ENCODE results near the gene POLN. TPM values are rescaled to one million over a fixed set of nuclear protein-coding genes. Genes with fewer than 3 reads are reported as not detected.

The POLN gene
- total and polyA plus RNA-seq, 2 donors: 1.1 to 2.9 TPM

DNA sequence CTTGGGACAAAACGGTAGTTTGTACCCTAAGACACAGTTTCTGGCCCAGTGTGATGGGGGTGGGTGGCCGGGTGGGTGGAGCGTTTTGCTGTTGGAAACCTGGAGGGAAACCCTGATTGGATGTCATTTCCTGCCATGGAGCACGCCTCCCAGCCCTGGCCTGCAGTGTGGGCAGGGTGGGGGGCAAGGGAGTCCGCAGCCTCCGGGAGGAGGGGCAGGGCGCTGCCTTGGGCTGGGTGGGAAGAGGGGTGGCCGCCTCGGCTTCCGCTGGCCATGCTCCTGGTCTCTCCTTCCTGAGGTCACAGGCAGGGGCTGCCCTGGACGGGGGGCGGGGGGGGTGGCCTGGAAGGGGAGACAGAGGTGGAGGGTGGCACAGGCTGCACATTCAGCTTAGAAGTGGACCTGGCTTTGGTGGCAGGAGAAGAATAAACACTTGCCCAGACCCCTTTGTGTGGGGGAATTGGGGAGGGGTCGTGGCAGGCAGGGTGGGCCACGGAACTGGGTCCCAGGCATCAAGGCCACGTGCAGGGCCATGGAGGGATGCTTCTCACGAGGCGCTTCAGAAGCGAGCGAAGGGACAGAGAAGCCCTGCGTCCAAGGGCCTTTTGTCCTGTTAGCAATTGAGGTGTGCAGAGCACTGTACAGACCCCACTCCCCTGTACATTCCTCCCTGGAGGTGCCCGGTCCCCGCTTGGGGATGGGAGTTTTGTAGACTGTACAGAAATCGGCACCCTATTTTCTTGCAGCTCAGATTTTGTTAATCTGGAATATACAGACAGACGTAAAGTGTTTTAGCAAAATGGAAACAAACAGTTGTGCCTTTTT lies 176.6 kb downstream of the POLN start:
- H3K36me3 ChIP-seq (ENCODE audit: control insufficient read depth in 2 of 2, insufficient read depth in 2 of 2, low read length in 1 of 2): no peaks in the 10 kb centered on the region
- DNase-seq (ENCODE audit: low read depth in 6 of 9, low spot score in 9 of 9): no peak
- WGBS: 95% methylated on average over 24 of the region's 24 CpGs

DNA sequence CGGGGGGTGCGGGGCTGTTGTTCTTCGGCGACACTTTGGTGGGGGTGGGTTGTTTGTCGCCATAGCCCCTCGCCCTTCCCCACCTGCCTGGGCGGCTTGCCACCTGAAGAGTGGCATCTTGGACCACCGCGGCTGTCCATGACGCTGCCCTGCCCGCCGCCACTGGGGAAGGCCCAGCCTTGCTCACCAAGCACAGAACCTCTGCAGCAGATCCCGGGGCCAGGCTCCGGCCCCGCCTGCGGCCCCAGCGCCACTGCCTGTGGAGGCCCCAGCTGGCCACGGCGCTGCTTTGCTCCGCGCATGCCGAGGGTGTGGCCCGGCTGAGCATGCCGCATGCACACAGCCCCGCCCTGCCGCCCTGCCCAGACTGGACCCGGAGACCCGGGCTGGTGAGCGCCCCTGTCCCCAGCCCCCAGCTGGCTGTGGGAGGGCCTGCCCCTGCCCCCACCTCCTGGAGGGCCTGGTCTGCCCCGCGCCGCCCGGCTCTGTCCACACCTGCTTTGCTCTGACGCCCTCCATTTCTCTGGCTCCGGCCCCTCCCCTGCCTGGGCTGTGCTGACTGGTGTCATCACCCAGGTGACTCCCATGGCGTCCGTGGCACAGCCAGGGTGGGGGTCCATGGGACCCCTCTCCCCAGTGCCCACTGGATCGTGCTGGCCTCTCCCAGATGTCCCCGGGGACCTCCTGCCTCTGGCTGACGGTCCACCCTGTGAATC lies 177.5 kb downstream of the POLN start:
- no peaks in the 10 kb centered on the region for H3K9me3 ChIP-seq (ENCODE audit: control insufficient read depth in 2 of 2, insufficient read depth in 1 of 2, low read length in 1 of 2)
- no peaks in the 10 kb centered on the region for H3K4me1 ChIP-seq (ENCODE audit: control insufficient read depth in 2 of 2, insufficient read depth in 2 of 2, low read length in 2 of 2)
- H3K36me3 ChIP-seq (ENCODE audit: control insufficient read depth in 2 of 2, insufficient read depth in 2 of 2, low read length in 1 of 2): no peaks in the 10 kb centered on the region
- peaks cover 25 to 47% of the 10 kb centered on the region in 2 donors for H3K27me3 ChIP-seq (ENCODE audit: control insufficient read depth in 2 of 2, insufficient read depth in 1 of 2, low read length in 1 of 2)
- H3K27ac ChIP-seq (ENCODE audit: low read depth in 1 of 2, low read length in 1 of 2): no peak overlapping the region
- no peak for DNase-seq (ENCODE audit: low read depth in 6 of 9, low spot score in 9 of 9)
- H3K4me3 ChIP-seq (ENCODE audit: low read length in 2 of 2): no peak overlapping the region
- WGBS: 96% methylated on average over 40 of the region's 40 CpGs

More for the DNA sequence above, 176.6 kb downstream of the POLN start:
- Histone ChIP-seq H3K4me1 (ENCODE audit: control insufficient read depth in 2 of 2, insufficient read depth in 2 of 2, low read length in 2 of 2) (no peaks in the 10 kb centered on the region), H3K9me3 (ENCODE audit: control insufficient read depth in 2 of 2, insufficient read depth in 1 of 2, low read length in 1 of 2) (no peaks in the 10 kb centered on the region), H3K27me3 (ENCODE audit: control insufficient read depth in 2 of 2, insufficient read depth in 1 of 2, low read length in 1 of 2) (peaks cover 17 to 45% of the 10 kb centered on the region in 2 donors), H3K4me3 (ENCODE audit: low read length in 2 of 2) (no peak overlapping the region), H3K27ac (ENCODE audit: low read depth in 1 of 2, low read length in 1 of 2) (no peak overlapping the region)

DNA sequence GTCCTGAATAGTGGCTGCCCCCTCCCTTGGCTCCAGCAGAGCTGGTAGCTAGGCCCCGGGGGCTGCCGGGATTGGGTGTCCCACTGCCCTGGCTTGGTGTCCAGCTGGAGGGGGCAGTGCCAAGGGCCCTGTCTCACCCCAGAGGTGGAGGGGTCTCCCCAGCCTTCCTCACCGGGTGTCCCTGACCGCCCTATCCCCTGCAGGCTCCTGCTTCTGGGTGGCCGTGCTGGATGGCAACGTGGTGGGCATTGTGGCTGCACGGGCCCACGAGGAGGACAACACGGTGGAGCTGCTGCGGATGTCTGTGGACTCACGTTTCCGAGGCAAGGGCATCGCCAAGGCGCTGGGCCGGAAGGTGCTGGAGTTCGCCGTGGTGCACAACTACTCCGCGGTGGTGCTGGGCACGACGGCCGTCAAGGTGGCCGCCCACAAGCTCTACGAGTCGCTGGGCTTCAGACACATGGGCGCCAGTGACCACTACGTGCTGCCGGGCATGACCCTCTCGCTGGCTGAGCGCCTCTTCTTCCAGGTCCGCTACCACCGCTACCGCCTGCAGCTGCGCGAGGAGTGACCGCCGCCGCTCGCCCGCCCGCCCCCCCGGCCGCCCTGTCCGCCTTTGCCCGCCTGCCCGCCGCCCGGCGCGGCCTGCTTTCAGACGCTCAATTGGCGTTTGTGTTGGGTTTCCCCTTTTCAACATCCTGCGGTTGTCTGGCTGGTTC lies 178.2 kb downstream of the POLN start:
- WGBS: 95% methylated on average over 53 of the region's 53 CpGs
- no peaks in the 10 kb centered on the region for H3K4me1 ChIP-seq (ENCODE audit: control insufficient read depth in 2 of 2, insufficient read depth in 2 of 2, low read length in 2 of 2)
- no peaks in the 10 kb centered on the region for H3K36me3 ChIP-seq (ENCODE audit: control insufficient read depth in 2 of 2, insufficient read depth in 2 of 2, low read length in 1 of 2)
- no peak for DNase-seq (ENCODE audit: low read depth in 6 of 9, low spot score in 9 of 9)
- H3K9me3 ChIP-seq (ENCODE audit: control insufficient read depth in 2 of 2, insufficient read depth in 1 of 2, low read length in 1 of 2): no peaks in the 10 kb centered on the region
- H3K27me3 ChIP-seq (ENCODE audit: control insufficient read depth in 2 of 2, insufficient read depth in 1 of 2, low read length in 1 of 2): peaks cover 32 to 49% of the 10 kb centered on the region in 2 donors
- H3K4me3 ChIP-seq (ENCODE audit: low read length in 2 of 2): no peak overlapping the region
- no peak overlapping the region for H3K27ac ChIP-seq (ENCODE audit: low read depth in 1 of 2, low read length in 1 of 2)

DNA sequence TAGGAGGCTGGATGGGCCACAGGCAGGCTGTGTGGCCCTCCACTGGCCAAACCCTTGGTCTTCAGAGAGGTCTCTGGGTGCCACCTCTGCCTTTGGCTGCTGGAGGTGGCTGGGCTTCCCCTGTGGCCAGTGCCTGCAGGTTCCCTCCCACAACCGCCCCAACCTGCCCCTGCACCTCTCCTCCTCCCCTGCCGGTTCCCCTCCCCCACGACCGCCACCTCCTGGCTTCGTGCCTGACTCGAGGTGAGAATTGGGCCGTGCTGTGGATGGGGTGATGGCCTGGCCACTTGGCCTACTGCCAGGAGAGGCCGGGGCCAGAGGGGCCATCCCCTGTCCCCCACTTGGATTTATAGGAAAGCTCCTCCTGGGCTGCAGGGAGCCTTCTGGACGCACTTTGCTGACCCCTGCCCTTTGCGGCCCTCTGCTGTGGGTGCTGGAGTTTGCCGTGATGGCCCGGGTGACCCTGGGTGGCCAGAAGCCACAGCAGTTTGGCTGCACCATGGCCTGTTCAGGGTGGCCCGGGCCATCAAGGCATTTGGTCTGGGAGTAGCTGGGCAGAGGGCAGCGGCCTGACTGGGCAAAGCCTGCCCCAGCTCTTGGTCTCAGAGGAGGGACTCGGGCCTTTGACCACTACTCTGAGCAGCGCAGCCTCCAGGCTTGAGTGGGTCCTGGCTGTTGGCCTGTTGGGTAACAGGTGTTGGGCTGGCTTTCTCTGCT lies 179.0 kb downstream of the POLN start:
- 92% methylated on average over 16 of the region's 16 CpGs for WGBS
- Histone ChIP-seq H3K36me3 (ENCODE audit: control insufficient read depth in 2 of 2, insufficient read depth in 2 of 2, low read length in 1 of 2) (no peaks in the 10 kb centered on the region), H3K27ac (ENCODE audit: low read depth in 1 of 2, low read length in 1 of 2) (no peak overlapping the region), H3K9me3 (ENCODE audit: control insufficient read depth in 2 of 2, insufficient read depth in 1 of 2, low read length in 1 of 2) (no peaks in the 10 kb centered on the region), H3K4me3 (ENCODE audit: low read length in 2 of 2) (no peak overlapping the region), H3K4me1 (ENCODE audit: control insufficient read depth in 2 of 2, insufficient read depth in 2 of 2, low read length in 2 of 2) (peaks cover 3% of the 10 kb centered on the region in 2 donors), H3K27me3 (ENCODE audit: control insufficient read depth in 2 of 2, insufficient read depth in 1 of 2, low read length in 1 of 2) (peaks cover 39 to 56% of the 10 kb centered on the region in 2 donors)
- DNase-seq (ENCODE audit: low read depth in 6 of 9, low spot score in 9 of 9): no peak

DNA sequence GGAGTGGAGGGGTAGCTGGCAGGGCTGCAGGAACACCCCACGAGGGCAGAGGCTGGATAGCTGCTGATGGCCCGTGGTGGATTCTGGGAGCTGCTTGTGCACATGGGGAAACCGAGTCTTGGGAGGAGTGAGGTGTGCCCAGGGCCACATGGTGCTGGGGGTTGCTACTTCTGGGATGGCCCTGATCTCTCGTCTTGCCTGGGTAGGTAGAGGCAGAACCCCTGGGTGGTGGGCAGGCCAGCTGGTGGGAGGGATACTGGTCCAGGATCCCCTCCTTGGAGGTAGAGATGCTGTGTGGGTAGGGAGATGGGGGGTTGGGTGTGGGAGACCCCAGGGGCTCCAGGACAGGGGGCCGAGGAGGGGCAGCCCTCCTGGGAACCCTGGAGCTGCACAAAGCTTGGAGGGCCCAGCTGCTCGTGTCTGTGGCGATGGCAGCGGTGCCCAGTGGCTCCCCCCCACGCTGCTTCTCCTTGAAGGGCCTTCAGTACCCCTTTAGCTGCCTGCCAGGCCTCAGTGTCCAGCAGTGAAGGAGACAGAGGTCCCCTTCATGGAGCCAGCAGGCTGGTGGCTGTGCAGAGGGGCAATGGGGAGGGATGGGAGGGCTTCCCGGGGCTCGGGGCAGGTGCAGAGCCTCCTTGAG lies 179.6 kb downstream of the POLN start:
- Histone ChIP-seq H3K4me3 (ENCODE audit: low read length in 2 of 2) (no peak overlapping the region), H3K4me1 (ENCODE audit: control insufficient read depth in 2 of 2, insufficient read depth in 2 of 2, low read length in 2 of 2) (peaks cover 3% of the 10 kb centered on the region in 2 donors), H3K27me3 (ENCODE audit: control insufficient read depth in 2 of 2, insufficient read depth in 1 of 2, low read length in 1 of 2) (peaks cover 46 to 57% of the 10 kb centered on the region in 2 donors), H3K27ac (ENCODE audit: low read depth in 1 of 2, low read length in 1 of 2) (no peak overlapping the region), H3K9me3 (ENCODE audit: control insufficient read depth in 2 of 2, insufficient read depth in 1 of 2, low read length in 1 of 2) (no peaks in the 10 kb centered on the region), H3K36me3 (ENCODE audit: control insufficient read depth in 2 of 2, insufficient read depth in 2 of 2, low read length in 1 of 2) (no peaks in the 10 kb centered on the region)
- no peak for DNase-seq (ENCODE audit: low read depth in 6 of 9, low spot score in 9 of 9)
- WGBS: 96% methylated on average over 11 of the region's 11 CpGs

DNA sequence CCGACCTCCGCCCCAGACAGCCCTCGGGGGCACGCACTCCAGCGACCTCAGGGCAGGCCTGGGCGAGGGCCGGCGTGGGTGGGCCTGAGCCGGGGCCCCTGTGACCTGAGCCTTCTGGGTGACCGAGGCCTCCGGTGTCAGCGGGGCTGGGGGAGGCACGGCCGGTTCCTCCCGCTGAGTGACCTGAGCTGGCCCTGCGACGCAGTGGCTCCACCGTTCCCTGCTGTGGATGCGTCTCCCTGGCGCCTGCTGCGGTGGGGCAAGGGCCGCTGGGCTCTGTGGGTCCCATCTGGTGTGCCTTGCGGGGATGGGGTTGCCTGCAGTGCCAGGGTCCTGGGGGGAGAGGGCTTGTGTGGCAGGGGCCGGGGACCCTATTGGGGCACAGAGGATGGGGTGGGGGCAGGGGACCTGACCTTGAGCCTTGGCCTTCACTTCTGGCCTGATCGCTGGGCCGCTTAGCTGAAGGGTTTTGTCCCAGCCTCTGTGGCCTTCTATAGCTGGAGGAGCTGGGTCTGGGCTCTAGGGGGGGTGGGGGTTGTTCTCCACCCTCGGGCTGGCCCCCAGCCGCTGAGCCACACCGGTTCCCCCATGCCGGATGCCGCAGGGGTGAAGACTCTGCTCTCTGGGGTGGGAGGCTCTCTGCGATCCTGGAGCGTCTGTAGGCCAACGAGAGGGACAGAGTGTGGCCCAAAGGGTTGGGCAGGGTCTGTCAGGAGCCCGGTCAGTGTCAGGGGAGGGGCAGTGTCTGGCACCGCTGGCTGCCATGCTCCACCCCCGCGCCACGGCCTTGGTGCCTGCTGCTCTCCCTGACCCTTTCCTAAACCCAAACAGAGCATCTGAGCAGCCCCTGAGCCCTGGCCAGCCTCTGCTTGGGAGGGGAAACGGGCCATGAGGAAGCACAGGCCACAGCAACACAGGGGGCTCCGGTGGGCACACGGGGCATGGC lies 180.5 kb downstream of the POLN start:
- WGBS: 91% methylated on average over 42 of the region's 42 CpGs
- no peak for DNase-seq (ENCODE audit: low read depth in 6 of 9, low spot score in 9 of 9)
- peaks cover 51 to 62% of the 10 kb centered on the region in 2 donors for H3K27me3 ChIP-seq (ENCODE audit: control insufficient read depth in 2 of 2, insufficient read depth in 1 of 2, low read length in 1 of 2)
- H3K36me3 ChIP-seq (ENCODE audit: control insufficient read depth in 2 of 2, insufficient read depth in 2 of 2, low read length in 1 of 2): no peaks in the 10 kb centered on the region
- H3K4me3 ChIP-seq (ENCODE audit: low read length in 2 of 2): no peak overlapping the region
- H3K4me1 ChIP-seq (ENCODE audit: control insufficient read depth in 2 of 2, insufficient read depth in 2 of 2, low read length in 2 of 2): peaks cover 3% of the 10 kb centered on the region in 2 donors
- no peak overlapping the region for H3K27ac ChIP-seq (ENCODE audit: low read depth in 1 of 2, low read length in 1 of 2)
- H3K9me3 ChIP-seq (ENCODE audit: control insufficient read depth in 2 of 2, insufficient read depth in 1 of 2, low read length in 1 of 2): no peaks in the 10 kb centered on the region

DNA sequence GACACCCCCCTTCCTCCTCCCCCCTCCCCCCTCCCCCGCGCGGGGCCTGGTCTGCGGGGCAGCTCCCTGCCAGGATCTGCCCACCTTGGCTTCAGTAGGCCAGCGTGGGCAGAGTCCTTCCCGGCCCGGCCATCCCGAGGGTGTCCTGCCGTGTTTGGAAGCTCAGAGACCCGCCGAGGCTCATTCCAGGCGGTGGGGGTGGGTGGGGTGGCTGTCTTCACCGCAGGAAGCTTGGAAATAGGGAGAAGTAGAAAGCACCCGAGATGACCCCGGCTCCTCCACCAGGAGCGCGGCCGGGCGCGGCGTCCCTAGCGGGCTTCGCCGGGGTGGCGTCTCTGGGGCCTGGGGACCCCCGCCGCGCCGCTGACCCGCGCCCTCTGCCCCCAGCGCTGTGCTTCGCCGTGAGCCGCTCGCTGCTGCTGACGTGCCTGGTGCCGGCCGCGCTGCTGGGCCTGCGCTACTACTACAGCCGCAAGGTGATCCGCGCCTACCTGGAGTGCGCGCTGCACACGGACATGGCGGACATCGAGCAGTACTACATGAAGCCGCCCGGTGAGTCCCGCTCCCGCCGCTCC lies 181.2 kb downstream of the POLN start:
- no peaks in the 10 kb centered on the region for H3K36me3 ChIP-seq (ENCODE audit: control insufficient read depth in 2 of 2, insufficient read depth in 2 of 2, low read length in 1 of 2)
- H3K4me1 ChIP-seq (ENCODE audit: control insufficient read depth in 2 of 2, insufficient read depth in 2 of 2, low read length in 2 of 2): peaks cover 3% of the 10 kb centered on the region in 2 donors
- H3K27ac ChIP-seq (ENCODE audit: low read depth in 1 of 2, low read length in 1 of 2): no peak overlapping the region
- peaks cover 53 to 69% of the 10 kb centered on the region in 2 donors for H3K27me3 ChIP-seq (ENCODE audit: control insufficient read depth in 2 of 2, insufficient read depth in 1 of 2, low read length in 1 of 2)
- WGBS: 70% methylated on average over 54 of the region's 54 CpGs
- H3K4me3 ChIP-seq (ENCODE audit: low read length in 2 of 2): no peak overlapping the region
- no peaks in the 10 kb centered on the region for H3K9me3 ChIP-seq (ENCODE audit: control insufficient read depth in 2 of 2, insufficient read depth in 1 of 2, low read length in 1 of 2)
- no peak for DNase-seq (ENCODE audit: low read depth in 6 of 9, low spot score in 9 of 9)

Data from thymus (tissue), 11 donors.